Measurements from ENCODE around the gene SDS. TPM values are rescaled to one million over a fixed set of nuclear protein-coding genes. Genes with fewer than 3 reads are reported as not detected.
A peak's percentile ranks its signal among the peaks of the same experiment; 100 is the strongest.

The SDS gene
- total RNA-seq = 0.20 TPM

GRCh38 chr12:113403435-113404415 lies at the start of gene SDS:
TSS of gene SDS (minus strand) at chr12:113403887. CDS start at chr12:113399708, 4,179 bp downstream.
- no peak for ATAC-seq

DNA sequence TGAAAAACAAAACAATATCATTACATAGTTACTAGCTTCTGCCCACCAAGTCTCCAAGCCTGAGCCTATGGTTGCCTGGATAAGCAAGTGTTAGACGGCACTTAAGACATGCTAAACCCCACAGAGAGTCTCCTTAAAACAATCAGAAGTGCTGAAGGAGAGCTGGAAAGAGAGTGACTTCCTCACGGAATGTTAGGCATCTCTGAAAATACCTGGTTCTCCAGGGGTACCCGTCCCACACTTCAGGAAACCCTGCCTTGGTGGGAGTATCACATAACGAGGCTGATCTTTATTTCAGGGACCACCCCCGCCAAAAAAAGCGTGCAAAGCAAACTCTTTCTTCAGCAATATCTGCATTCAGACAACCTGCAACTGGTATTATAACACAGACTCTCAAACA lies 49.6 kb upstream of the SDS start:
- no peak for ATAC-seq

- no peak for ATAC-seq
Observed at GRCh38 chr12:113452458-113452857, 48.8 kb upstream of the SDS start.

DNA sequence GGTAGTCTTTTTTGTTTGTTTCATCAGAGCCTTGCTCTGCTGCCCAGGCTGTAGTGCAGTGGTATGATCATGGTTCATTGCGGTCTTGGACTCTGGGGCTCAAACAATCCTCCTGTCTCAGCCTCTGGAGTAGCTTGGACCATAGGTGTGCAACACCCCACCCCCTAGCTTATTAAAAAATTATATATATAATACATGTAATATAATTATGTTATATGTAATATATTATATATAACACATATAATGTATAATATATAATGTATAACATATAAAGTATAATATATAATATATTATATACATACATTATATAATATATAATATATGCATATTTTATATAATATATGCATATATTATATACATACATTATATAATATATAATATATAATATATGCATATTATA lies 46.2 kb upstream of the SDS start:
- no peak for ATAC-seq

GRCh38 chr12:113449299-113449698 lies 45.6 kb upstream of the SDS start:
- ATAC-seq = no peak

GRCh38 chr12:113448873-113449272 lies 45.2 kb upstream of the SDS start:
- no peak for ATAC-seq

GRCh38 chr12:113445544-113446171 lies 42.0 kb upstream of the SDS start:
- peak; percentile 18 for ATAC-seq

DNA sequence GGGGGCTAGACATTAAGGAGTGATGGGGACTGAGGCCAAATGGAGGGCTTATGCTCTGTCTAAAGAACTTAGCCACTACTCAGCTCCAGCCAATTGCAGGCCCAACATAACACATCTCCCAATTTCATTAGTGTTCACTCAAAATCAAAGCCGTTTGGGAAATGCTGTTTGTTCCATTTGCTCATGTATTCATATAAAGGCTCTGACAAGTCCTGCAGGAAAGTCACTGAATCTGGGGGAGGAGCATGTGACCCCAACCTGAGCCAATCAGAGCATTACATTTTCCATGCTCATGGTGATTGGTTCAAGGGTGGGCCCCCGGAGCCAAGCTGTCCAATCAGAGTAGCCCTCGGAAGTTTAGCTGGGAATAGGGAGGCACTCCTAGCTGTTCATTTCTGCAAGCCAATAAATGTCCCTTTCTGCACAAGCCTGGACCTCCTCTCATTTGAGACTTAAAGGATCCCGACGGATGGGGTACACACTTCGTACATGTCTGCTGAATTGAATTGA lies 39.4 kb upstream of the SDS start:
- no peak for ATAC-seq

GRCh38 chr12:113440947-113441782 lies 37.5 kb upstream of the SDS start:
- ATAC-seq = no peak

DNA sequence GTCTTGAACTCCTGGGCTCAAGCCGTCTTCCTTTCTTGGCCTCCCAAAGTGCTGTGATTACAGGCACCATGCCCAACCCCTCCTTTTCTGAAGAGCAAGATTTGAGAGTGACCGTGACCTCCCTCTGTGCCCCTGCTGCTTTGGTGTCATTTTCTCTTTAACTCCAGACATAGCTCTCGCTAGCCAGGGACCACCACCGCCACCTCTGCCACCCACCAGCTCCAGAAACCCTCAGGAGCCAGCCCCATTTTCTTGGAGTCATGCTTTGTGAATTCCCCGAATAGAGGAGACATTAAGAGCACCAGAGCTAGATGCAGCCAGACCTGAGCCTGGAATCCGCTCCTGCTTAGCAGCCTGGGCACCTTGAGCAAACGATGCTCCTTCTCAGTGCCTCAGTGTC lies 36.6 kb upstream of the SDS start:
- ATAC-seq = no peak

DNA sequence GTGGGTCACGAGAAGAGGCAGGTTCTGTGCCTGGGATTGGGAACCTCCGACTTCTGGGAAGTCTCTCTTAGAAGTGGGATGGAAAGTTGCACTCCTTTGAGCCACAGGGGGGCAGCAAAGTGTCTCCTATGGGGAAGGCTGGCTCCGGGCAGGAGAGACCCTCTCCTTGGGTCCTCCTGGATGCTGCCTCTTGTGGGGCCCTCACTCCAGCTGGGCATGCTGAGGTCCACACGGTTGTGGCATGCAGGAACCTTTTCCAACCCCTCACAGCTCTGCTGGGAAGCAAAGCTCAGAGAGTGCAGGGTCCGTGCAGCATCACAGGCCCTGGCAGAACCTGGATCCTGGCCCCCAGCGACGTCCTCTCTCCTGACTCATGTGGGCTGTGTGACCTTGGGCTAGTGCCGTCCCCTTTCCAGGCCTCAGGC lies 35.9 kb upstream of the SDS start:
- ATAC-seq = peak; percentile 23

- no peak for ATAC-seq
Observed at GRCh38 chr12:113439301-113439597, 35.6 kb upstream of the SDS start.

DNA sequence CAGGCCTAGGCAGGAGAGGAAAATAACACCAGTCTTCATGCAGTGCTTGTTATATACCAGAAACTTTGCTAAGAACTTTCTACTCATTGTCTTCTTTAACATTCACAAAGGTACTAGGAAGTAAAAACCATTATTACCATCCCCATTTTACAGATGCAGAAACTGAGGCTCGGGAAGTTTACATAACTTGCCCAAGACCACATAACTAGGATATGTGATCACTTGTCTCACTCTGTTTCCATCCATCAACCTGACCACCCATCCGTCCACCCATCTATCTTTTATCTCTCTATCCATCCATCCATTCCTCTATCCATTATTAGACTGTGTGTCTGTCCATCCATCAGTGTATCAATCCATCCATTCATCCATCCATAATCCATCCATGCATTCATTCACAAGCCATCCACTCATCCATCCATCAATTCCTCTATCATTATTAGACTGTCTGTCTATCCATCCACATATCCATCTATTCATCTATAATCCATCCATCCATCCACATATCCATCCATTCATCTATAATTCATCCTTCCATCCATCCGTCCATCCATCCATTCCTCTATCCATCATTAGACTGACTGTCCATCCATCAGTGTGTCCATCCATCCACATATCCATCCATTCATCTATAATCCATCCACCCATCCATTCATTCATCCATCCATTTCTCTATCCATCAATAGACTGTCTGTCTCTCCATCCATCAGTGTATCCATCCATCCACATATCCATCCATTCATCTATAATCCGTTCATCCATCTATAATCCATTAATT lies 35.0 kb upstream of the SDS start:
- ATAC-seq = no peak

DNA sequence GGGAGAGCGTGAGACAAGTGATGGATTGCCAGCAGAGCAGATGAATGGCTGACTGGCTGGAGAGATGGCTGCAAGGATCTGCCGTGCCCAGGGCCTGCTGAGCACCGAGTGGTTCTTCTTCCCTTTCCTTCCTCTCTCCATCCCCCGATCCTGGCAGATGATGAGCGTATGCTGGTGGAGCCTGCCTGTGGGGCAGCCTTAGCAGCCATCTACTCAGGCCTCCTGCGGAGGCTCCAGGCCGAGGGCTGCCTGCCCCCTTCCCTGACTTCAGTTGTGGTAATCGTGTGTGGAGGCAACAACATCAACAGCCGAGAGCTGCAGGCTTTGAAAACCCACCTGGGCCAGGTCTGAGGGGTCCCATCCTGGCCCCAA lies 34.0 kb upstream of the SDS start:
- ATAC-seq = no peak

- ATAC-seq = no peak
Observed at GRCh38 chr12:113436993-113437728, 33.5 kb upstream of the SDS start.

DNA sequence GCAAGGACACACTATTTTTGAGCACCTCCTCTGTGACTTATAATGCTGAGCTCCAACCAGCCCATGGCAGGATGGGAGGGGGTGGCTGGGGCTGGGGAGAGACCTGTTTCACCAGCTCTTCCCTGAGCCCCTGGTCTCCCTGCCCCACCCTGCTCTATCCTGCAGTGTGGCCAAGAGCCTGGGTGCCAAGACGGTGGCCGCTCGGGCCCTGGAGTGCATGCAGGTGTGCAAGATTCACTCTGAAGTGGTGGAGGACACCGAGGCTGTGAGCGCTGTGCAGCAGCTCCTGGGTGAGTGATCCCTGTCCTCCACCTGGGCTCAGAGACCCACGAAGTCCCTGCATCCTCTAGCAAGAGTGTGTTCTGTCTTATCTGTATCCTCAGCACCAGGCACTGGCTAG lies 32.9 kb upstream of the SDS start:
- no peak for ATAC-seq

- ATAC-seq = no peak
Observed at GRCh38 chr12:113435367-113435766, 31.7 kb upstream of the SDS start.

GRCh38 chr12:113432986-113433385 lies 29.3 kb upstream of the SDS start:
- no peak for ATAC-seq

- ATAC-seq = no peak
Observed at GRCh38 chr12:113428482-113428881, 24.8 kb upstream of the SDS start.

DNA sequence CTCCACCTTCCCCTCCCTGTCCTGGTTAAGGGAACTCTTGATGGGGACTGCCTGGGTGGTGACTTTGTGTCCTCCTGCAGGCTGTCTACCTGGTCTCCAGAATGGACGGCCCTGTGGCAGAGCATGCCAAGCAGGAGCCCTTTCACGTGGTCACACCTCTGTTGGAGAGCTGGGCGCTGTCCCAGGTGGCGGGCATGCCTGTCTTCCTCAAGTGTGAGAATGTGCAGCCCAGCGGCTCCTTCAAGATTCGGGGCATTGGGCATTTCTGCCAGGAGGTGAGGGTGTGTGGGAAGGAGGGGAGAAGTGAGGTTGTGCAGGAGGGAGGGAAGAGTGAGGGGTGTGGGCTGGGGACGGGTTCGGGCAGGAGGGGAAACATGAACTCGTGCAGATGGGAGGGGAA lies 24.2 kb upstream of the SDS start:
- no peak for ATAC-seq

GRCh38 chr12:113425960-113426453 lies 22.3 kb upstream of the SDS start:
- no peak for ATAC-seq
